ENCODE measurements around the gene ASB9. TPM values are rescaled to one million over a fixed set of nuclear protein-coding genes. Genes with fewer than 3 reads are reported as not detected.

The ASB9 gene
- total RNA-seq, 1 experiment from 2014 or later, result not detected

DNA sequence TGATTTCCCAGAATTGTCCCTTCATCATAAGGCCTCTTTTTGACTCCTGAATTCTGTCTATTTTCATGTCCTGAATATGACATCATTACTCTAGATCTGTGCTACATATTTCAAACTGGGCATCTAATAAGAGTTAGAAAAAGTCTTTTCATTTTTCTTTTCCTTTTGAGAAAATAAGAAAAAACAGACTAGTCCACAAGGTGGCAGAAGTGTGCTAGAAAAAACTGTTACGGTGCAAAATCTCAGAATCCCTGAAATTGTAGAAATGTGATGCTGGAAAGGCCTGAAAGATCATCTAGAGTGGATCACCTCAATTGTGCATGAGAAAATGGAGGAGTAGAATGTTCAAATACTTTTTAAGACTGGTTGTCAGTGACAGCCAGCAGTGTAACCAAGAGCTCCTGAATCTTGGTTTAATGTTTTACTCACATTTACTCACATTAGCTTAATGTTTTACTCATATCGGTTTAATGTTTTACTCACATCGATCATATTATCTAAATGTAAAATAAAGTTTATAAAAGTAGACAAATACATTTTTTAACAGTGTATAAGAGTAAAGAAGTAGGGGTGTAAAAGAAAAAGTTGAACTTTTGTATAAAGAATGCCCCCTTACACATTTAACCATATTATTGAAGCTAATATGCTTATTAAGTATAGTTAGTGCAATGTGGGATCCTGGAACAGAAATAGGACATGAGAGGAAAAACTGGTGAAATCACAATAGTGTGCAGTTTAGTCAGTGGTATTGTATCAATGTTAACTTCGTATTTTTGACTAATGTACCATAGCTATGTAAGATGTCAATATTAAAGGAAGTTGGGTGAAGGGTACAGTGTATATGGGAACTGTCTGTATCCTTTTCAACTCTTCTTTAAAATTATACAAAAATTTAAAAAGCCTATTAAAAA, 30.3 kb upstream of the ASB9 start:
- Histone ChIP-seq H3K4ac (ENCODE audit: low read depth, low read length) (no peak overlapping the region), H3K14ac (ENCODE audit: insufficient read depth, low read length) (no peak overlapping the region)
- H3K27ac Mint-ChIP-seq, result no peak overlapping the region

More for the DNA sequence above, 30.3 kb upstream of the ASB9 start:
- Histone ChIP-seq H3K9ac (ENCODE audit: extremely low read depth, insufficient read length, low read length) (no peak overlapping the region), H2BK15ac (ENCODE audit: low read depth, low read length) (no peak overlapping the region), H3K56ac (ENCODE audit: insufficient read length, low read depth, low read length) (no peak overlapping the region), H3K23ac (ENCODE audit: insufficient read length, low read depth, low read length) (no peak overlapping the region), H3K9me3 (ENCODE audit: control insufficient read depth, low read depth, low read length) (no peaks in the 10 kb centered on the region), H2BK12ac (ENCODE audit: insufficient read length, low read depth, low read length) (no peak overlapping the region), H2BK120ac (ENCODE audit: low read depth, low read length, poor library complexity, severe bottlenecking) (no peak overlapping the region), H4K20me1 (ENCODE audit: control insufficient read depth, insufficient read depth, insufficient read length) (no peaks in the 10 kb centered on the region), H3K4me1 (ENCODE audit: insufficient read depth, low read length) (peaks cover 2% of the 10 kb centered on the region; the same call in 1 of the 2 replicates), H2BK20ac (ENCODE audit: low read depth, low read length, poor library complexity, severe bottlenecking) (no peak overlapping the region), H2AK5ac (ENCODE audit: insufficient read length, low read length) (no peak overlapping the region), H3T11ph (ENCODE audit: low read length) (no peak overlapping the region), H3K27ac (ENCODE audit: insufficient read length, low read depth, low read length) (no peak overlapping the region), H4K8ac (replicated peaks; ENCODE audit: insufficient read length, low read depth, low read length) (no peak overlapping the region), H3K27me3 (ENCODE audit: insufficient read depth, low read length) (no peaks in the 10 kb centered on the region), H3K79me2 (ENCODE audit: insufficient read depth, low read length) (no peaks in the 10 kb centered on the region), H3K4me2 (ENCODE audit: insufficient read depth, insufficient read length, low read length) (no peak overlapping the region), H2AFZ (ENCODE audit: low read length) (no peak overlapping the region), H3K79me1 (ENCODE audit: insufficient read depth, low read depth, low read length, poor library complexity, severe bottlenecking) (no peaks in the 10 kb centered on the region), H4K5ac (ENCODE audit: insufficient read length, low read depth, low read length) (no peak overlapping the region), H2BK5ac (ENCODE audit: insufficient read length, low read length) (no peak overlapping the region), H3K18ac (ENCODE audit: insufficient read length, low read depth, low read length) (no peak overlapping the region), H4K91ac (ENCODE audit: insufficient read length, low read depth, low read length) (no peak overlapping the region), H3K23me2 (ENCODE audit: insufficient read length, low read depth, low read length, poor library complexity, severe bottlenecking) (no peaks in the 10 kb centered on the region)
- DNase-seq, result no peak
- whole genome bisulfite sequencing (ENCODE audit: extremely low coverage, insufficient read length, low lambda C conversion rate), result no CpG with 5 or more reads among the region's 4 CpGs
- H3K4me1 Mint-ChIP-seq, result no peaks in the 10 kb centered on the region
- no peaks in the 10 kb centered on the region; a peak in 1 of 7 replicates for H3K36me3 Mint-ChIP-seq (ENCODE audit: insufficient read depth in 1 of 3, low read depth in 3 of 3)
- H3K4me3 Mint-ChIP-seq, result no peak overlapping the region
- H3K27me3 Mint-ChIP-seq (ENCODE audit: low read depth), result peaks cover 1% of the 10 kb centered on the region; the same call in 1 of the 2 replicates
- TF ChIP-seq, protein P1, sequence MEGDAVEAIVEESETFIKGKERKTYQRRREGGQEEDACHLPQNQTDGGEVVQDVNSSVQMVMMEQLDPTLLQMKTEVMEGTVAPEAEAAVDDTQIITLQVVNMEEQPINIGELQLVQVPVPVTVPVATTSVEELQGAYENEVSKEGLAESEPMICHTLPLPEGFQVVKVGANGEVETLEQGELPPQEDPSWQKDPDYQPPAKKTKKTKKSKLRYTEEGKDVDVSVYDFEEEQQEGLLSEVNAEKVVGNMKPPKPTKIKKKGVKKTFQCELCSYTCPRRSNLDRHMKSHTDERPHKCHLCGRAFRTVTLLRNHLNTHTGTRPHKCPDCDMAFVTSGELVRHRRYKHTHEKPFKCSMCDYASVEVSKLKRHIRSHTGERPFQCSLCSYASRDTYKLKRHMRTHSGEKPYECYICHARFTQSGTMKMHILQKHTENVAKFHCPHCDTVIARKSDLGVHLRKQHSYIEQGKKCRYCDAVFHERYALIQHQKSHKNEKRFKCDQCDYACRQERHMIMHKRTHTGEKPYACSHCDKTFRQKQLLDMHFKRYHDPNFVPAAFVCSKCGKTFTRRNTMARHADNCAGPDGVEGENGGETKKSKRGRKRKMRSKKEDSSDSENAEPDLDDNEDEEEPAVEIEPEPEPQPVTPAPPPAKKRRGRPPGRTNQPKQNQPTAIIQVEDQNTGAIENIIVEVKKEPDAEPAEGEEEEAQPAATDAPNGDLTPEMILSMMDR (conservative IDR thresholded peaks at IDR 0.05), result peak; percentile 63
- peaks cover 13 to 16% of the 10 kb centered on the region in 2 experiments for H3K9me3 Mint-ChIP-seq
